Neural cell (in vitro differentiated cells): ENCODE data around the gene CA12. TPM values are rescaled to one million over a fixed set of nuclear protein-coding genes. Genes with fewer than 3 reads are reported as not detected.

ENCODE experiments used
- H2AFZ ChIP-seq: fragments of 200-600, 300-800 bp; sonication (generic), shearing (Covaris generic); 2 replicates; pipeline ENCODE4 v1.6.0; 2014; ENCODE audit warnings: low read depth, mild to moderate bottlenecking, antibody characterized with exemption, low read length, moderate library complexity
- H3F3A ChIP-seq: fragments of 200-600 bp; shearing (Covaris generic); 2 replicates; pipeline ENCODE4 v1.6.1; 2016; ENCODE audit warnings: mild to moderate bottlenecking, moderate library complexity, mixed read lengths, antibody characterized with exemption, low read length; ENCODE audit not compliant: insufficient read depth, poor library complexity, severe bottlenecking
- H3K27ac ChIP-seq: fragments of 200-600, 300-800 bp; sonication (generic), shearing (Covaris generic); 2 replicates; pipeline ENCODE4 v1.5.1; 2014; ENCODE audit warnings: mild to moderate bottlenecking, low read length, moderate library complexity
- H3K27me3 ChIP-seq: fragments of 300-800, 200-600 bp; sonication (generic), shearing (Covaris generic); 2 replicates; pipeline ENCODE4 v1.6.0; 2014; ENCODE audit warnings: mild to moderate bottlenecking, low read depth, low read length, moderate library complexity; ENCODE audit not compliant: insufficient read depth
- H3K36me3 ChIP-seq: fragments of 300-800, 200-600 bp; sonication (generic), shearing (Covaris generic); 2 replicates; pipeline ENCODE4 v1.5.1; 2014; ENCODE audit warnings: mild to moderate bottlenecking, antibody characterized with exemption, low read length, moderate library complexity; ENCODE audit not compliant: insufficient read depth
- H3K4me2 ChIP-seq: fragments of 300-800, 200-600 bp; sonication (generic), shearing (Covaris generic); 2 replicates; pipeline ENCODE4 v1.6.0; 2014; ENCODE audit warnings: mild to moderate bottlenecking, low read length
- H3K4me3 ChIP-seq: fragments of 300-800, 200-600 bp; sonication (generic), shearing (Covaris generic); 2 replicates; pipeline ENCODE4 v1.5.1; 2014; ENCODE audit warnings: mild to moderate bottlenecking, low read length, moderate library complexity
- H3K79me2 ChIP-seq: fragments of 200-600 bp; shearing (Covaris generic); replicated peaks from 2 replicates; pipeline ENCODE4 v1.6.0; 2014; ENCODE audit warnings: mild to moderate bottlenecking, low read length, moderate library complexity; ENCODE audit not compliant: insufficient read depth
- H3K9ac ChIP-seq: fragments of 300-800, 200-600 bp; sonication (generic), shearing (Covaris generic); 2 replicates; pipeline ENCODE4 v1.6.1; 2016; ENCODE audit warnings: mild to moderate bottlenecking, low read length, mixed read lengths
- H3K9me2 ChIP-seq: fragments of 200-600 bp; shearing (Covaris generic); 2 replicates; pipeline ENCODE4 v1.6.1; 2016; ENCODE audit warnings: mild to moderate bottlenecking, low read length, mixed read lengths; ENCODE audit not compliant: insufficient read depth
- H3K9me3 ChIP-seq: fragments of 200-600, 300-800 bp; sonication (generic), shearing (Covaris generic); 2 replicates; pipeline ENCODE4 v1.6.1; 2016; ENCODE audit warnings: mild to moderate bottlenecking, mixed run types, low read length, moderate library complexity, mixed read lengths
- H4K20me1 ChIP-seq: fragments of 200-600 bp; shearing (Covaris generic); 2 replicates; pipeline ENCODE4 v1.6.1; 2016; ENCODE audit warnings: mild to moderate bottlenecking, mixed run types; ENCODE audit not compliant: insufficient read depth
- EP300 ChIP-seq: fragments of 450-650 bp; conservative IDR thresholded peaks from 2 replicates; pipeline ENCODE4 v1.6.1; 2014; ENCODE audit warnings: antibody characterized with exemption, mild to moderate bottlenecking, moderate library complexity; ENCODE audit not compliant: poor library complexity, severe bottlenecking
- EZH2 ChIP-seq: fragments of 200-600, 300-800 bp; shearing (Covaris generic), sonication (generic); IDR thresholded peaks from 2 replicates; pipeline ENCODE4 v1.6.1; 2014; ENCODE audit warnings: antibody characterized with exemption, low read length, borderline replicate concordance, mild to moderate bottlenecking; ENCODE audit not compliant: insufficient read depth, poor library complexity, severe bottlenecking
- MXI1 ChIP-seq: fragments of 450-650 bp; conservative IDR thresholded peaks from 2 replicates; pipeline ENCODE4 v1.6.1; 2014; ENCODE audit warnings: antibody characterized with exemption, mild to moderate bottlenecking; ENCODE audit not compliant: poor library complexity, severe bottlenecking
- POLR2AphosphoS5 ChIP-seq: IDR thresholded peaks from 2 replicates; pipeline ENCODE4 v1.6.1; 2012
- RAD21 ChIP-seq: fragments of 450-650 bp; conservative IDR thresholded peaks from 2 replicates; pipeline ENCODE4 v1.6.1; 2014; ENCODE audit warnings: antibody characterized with exemption, mild to moderate bottlenecking, moderate library complexity
- SMC3 ChIP-seq: fragments of 450-650 bp; conservative IDR thresholded peaks from 2 replicates; pipeline ENCODE4 v1.6.1; 2014; ENCODE audit warnings: antibody characterized with exemption, mild to moderate bottlenecking, moderate library complexity; ENCODE audit not compliant: poor library complexity
- TAF1 ChIP-seq: IDR thresholded peaks from 2 replicates; pipeline ENCODE4 v1.6.1; 2012; ENCODE audit warnings: low read depth
- polyA plus RNA-seq: library from polyadenylated mRNA; depleted of rRNA; stranded (reverse); fragments of >200 nt; gene quantifications from 2 replicates; pipeline ENCODE4 v1.2.3, GENCODE V29; 2014
- TF ChIP-seq, protein P1 (sequence below): fragments of 450-650 bp; IDR thresholded peaks from 2 replicates; pipeline ENCODE4 v1.5.1; 2014; ENCODE audit warnings: antibody characterized with exemption, mild to moderate bottlenecking, moderate library complexity; ENCODE audit not compliant: poor library complexity, severe bottlenecking
- TF ChIP-seq, protein P2 (sequence below): IDR thresholded peaks from 2 replicates; pipeline ENCODE4 v1.6.1; 2012; ENCODE audit warnings: borderline replicate concordance

CA12 gene
- polyA plus RNA-seq, 1 donor from 2014 or later: 0.11 TPM

DNA sequence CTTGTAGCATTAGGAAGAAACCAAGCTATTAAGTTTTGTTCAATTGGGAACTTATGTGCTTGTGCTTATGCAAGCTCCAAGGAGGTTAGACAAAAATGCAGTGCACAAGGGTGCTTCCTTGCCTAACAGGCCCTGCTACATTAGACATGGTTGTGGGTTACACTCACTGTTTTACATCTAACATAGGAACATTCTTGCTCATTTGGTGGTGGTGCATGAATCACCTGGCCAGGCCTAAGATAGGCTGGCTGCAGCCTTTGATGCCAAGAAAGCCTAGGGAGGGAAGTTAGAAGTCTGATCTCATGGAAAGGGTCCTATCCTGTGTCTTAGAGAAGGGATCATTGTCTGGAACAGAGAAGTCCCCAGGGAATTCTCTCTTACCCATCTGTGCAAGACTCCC is 43.5 kb downstream of the CA12 start:
- Histone ChIP-seq H3K9me3 (no peaks in the 10 kb centered on the region), H2AFZ (no peak overlapping the region), H3F3A (no peaks in the 10 kb centered on the region), H3K4me2 (no peak overlapping the region), H3K27me3 (no peaks in the 10 kb centered on the region), H3K9me2 (no peaks in the 10 kb centered on the region), H3K9ac (no peak overlapping the region), H3K79me2 (no peaks in the 10 kb centered on the region), H4K20me1 (no peaks in the 10 kb centered on the region), H3K27ac (no peak overlapping the region), H3K36me3 (no peaks in the 10 kb centered on the region), H3K4me3 (no peak overlapping the region)
- TF ChIP-seq SMC3: no peak
- no peak for TF ChIP-seq TAF1
- no peak for TF ChIP-seq POLR2AphosphoS5
- TF ChIP-seq EP300: no peak
- no peak for TF ChIP-seq EZH2

DNA sequence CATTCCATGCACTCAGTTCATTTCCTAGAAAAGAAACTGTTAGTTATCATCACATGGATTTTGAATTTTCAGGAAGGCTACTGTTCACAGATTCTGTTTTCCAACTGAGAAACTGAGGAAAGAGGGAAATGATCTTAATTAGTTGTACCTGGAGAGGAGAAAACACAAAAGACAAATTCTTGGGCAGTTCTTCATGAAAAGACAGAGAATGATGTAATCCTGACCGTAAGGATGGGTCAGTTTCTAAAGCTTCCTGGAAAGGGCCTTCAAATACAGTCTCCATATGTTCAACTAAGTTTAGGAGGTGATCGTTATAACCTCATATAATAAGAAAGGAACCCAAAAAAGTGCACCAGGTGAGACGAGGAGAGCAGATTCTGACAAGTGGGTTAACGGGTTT is 44.6 kb downstream of the CA12 start:
- Histone ChIP-seq H3K4me2 (no peak overlapping the region), H2AFZ (no peak overlapping the region), H3K27me3 (no peaks in the 10 kb centered on the region), H3K27ac (no peak overlapping the region), H3K36me3 (no peaks in the 10 kb centered on the region), H3K9me3 (no peaks in the 10 kb centered on the region), H3K4me3 (no peak overlapping the region), H3K9ac (no peak overlapping the region), H3K79me2 (no peaks in the 10 kb centered on the region), H4K20me1 (no peaks in the 10 kb centered on the region), H3K9me2 (no peaks in the 10 kb centered on the region), H3F3A (no peaks in the 10 kb centered on the region)
- TF ChIP-seq SMC3 (no peak), POLR2AphosphoS5 (no peak), MXI1 (no peak), RAD21 (no peak), EP300 (no peak), TAF1 (no peak), EZH2 (no peak)
- TF ChIP-seq, protein P1, sequence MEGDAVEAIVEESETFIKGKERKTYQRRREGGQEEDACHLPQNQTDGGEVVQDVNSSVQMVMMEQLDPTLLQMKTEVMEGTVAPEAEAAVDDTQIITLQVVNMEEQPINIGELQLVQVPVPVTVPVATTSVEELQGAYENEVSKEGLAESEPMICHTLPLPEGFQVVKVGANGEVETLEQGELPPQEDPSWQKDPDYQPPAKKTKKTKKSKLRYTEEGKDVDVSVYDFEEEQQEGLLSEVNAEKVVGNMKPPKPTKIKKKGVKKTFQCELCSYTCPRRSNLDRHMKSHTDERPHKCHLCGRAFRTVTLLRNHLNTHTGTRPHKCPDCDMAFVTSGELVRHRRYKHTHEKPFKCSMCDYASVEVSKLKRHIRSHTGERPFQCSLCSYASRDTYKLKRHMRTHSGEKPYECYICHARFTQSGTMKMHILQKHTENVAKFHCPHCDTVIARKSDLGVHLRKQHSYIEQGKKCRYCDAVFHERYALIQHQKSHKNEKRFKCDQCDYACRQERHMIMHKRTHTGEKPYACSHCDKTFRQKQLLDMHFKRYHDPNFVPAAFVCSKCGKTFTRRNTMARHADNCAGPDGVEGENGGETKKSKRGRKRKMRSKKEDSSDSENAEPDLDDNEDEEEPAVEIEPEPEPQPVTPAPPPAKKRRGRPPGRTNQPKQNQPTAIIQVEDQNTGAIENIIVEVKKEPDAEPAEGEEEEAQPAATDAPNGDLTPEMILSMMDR: no peak
- TF ChIP-seq, protein P2, sequence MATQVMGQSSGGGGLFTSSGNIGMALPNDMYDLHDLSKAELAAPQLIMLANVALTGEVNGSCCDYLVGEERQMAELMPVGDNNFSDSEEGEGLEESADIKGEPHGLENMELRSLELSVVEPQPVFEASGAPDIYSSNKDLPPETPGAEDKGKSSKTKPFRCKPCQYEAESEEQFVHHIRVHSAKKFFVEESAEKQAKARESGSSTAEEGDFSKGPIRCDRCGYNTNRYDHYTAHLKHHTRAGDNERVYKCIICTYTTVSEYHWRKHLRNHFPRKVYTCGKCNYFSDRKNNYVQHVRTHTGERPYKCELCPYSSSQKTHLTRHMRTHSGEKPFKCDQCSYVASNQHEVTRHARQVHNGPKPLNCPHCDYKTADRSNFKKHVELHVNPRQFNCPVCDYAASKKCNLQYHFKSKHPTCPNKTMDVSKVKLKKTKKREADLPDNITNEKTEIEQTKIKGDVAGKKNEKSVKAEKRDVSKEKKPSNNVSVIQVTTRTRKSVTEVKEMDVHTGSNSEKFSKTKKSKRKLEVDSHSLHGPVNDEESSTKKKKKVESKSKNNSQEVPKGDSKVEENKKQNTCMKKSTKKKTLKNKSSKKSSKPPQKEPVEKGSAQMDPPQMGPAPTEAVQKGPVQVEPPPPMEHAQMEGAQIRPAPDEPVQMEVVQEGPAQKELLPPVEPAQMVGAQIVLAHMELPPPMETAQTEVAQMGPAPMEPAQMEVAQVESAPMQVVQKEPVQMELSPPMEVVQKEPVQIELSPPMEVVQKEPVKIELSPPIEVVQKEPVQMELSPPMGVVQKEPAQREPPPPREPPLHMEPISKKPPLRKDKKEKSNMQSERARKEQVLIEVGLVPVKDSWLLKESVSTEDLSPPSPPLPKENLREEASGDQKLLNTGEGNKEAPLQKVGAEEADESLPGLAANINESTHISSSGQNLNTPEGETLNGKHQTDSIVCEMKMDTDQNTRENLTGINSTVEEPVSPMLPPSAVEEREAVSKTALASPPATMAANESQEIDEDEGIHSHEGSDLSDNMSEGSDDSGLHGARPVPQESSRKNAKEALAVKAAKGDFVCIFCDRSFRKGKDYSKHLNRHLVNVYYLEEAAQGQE: no peak
